Breast epithelium (tissue), 3 donors: ENCODE results near the gene SKA2.

ENCODE experiments used
- POLR2A ChIP-seq: fragments of 450-650 bp; IDR thresholded peaks from one replicate; pipeline ENCODE4 v1.6.1; 2016; ENCODE audit warnings: antibody characterized with exemption, mild to moderate bottlenecking, moderate library complexity
- POLR2AphosphoS5 ChIP-seq, 3 donors: sonication (generic); formaldehyde crosslinking; IDR thresholded peaks; one replicate each; pipeline ENCODE4 v1.6.1; 2017; ENCODE audit warnings: antibody characterized with exemption in 3 of 3
- TF ChIP-seq, protein P1 (sequence below), 3 donors: fragments of 450-650 bp; IDR thresholded peaks; one replicate each; pipeline ENCODE4 v1.5.1; 2016 to 2017; ENCODE audit warnings: antibody characterized with exemption in 3 of 3, mild to moderate bottlenecking in 3 of 3, moderate library complexity in 3 of 3

DNA sequence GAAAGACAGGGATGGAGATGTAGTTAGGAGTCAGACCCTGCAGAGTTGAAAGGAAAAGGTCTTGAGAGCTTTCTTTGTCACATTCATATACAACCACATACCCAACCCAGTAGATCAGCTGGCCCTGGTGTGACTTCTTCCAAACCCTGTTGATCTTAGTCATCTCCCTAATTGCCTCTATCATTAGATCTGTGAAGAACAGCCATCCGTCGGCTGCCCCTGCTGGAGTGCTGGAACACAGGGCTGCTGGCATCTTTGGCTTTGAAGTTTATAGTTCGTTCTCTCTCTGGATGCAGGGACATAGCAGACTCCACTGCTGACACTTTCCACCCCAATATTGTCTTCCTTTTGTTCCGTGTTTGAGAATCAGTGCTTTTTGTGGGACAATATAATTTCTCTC lies 44.4 kb upstream of the SKA2 start:
- TF ChIP-seq, protein P1, sequence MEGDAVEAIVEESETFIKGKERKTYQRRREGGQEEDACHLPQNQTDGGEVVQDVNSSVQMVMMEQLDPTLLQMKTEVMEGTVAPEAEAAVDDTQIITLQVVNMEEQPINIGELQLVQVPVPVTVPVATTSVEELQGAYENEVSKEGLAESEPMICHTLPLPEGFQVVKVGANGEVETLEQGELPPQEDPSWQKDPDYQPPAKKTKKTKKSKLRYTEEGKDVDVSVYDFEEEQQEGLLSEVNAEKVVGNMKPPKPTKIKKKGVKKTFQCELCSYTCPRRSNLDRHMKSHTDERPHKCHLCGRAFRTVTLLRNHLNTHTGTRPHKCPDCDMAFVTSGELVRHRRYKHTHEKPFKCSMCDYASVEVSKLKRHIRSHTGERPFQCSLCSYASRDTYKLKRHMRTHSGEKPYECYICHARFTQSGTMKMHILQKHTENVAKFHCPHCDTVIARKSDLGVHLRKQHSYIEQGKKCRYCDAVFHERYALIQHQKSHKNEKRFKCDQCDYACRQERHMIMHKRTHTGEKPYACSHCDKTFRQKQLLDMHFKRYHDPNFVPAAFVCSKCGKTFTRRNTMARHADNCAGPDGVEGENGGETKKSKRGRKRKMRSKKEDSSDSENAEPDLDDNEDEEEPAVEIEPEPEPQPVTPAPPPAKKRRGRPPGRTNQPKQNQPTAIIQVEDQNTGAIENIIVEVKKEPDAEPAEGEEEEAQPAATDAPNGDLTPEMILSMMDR (IDR thresholded peaks at IDR 0.05): no peak
- no peak for TF ChIP-seq POLR2AphosphoS5 (IDR thresholded peaks at IDR 0.05)
- no peak for TF ChIP-seq POLR2A
